CD4-positive, alpha-beta T cell treated with Interferon alpha-2 for 1 hour (primary cell): Measurements from ENCODE around the gene AKT3.
"Not testable (repeated sequence)": the region's sequence is repeated elsewhere in the genome, so short reads cannot be mapped to it uniquely, and the experiment has no call there.

ENCODE experiments used
- DNase-seq, 2 donors: peaks; one replicate each; pipeline ENCODE4 v3.0.0-alpha.2; 2020 to 2022

Gene AKT3

DNA sequence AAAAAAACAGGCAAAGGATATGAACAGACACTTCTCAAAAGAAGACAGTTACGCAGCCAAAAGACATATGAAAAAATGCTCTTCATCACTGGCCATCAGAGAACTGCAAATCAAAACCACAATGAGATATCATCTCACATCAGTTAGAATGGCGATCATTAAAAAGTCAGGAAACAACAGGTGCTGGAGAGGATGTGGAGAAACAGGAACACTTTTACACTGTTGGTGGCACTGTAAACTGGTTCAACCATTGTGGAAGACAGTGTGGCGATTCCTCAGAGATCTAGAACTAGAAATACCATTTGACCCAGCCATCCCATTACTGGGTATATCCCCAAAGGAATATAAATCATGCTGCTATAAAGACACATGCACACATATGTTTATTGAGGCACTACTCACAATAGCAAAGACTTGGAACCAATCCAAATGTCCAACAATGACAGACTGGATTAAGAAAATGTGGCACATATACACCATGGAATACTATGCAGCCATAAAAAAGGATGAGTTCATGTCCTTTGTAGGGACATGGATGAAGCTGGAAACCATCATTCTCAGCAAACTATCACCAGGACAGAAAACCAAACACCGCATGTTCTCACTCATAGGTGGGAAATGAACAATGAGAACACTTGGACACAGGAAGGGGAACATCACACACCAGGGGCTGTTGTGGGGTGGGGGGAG, 77.5 kb downstream of the AKT3 start:
- not testable (repeated sequence) for DNase-seq

GRCh38 chr1:243770860-243771259, 79.2 kb downstream of the AKT3 start:
- DNase-seq = no peak

DNA sequence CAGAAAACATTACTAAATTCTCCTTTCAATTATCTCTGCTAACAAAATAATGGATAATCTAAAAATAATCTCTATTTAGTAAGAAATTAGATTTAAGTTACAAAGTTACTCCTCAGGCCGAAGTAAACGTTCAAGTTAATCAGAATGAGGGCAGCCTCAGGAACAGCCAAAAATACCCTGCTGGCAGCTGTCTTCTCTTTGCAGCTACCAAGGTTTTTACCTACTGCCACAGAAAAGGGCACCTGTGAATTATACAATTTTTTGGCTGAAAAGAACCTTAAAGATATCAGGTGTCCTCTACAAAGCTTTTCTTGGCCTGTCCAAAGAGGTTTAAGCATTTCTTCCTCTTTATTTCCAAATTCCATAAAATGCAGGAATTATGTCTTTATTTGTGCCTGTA, 84.4 kb downstream of the AKT3 start:
- no peak for DNase-seq

DNA sequence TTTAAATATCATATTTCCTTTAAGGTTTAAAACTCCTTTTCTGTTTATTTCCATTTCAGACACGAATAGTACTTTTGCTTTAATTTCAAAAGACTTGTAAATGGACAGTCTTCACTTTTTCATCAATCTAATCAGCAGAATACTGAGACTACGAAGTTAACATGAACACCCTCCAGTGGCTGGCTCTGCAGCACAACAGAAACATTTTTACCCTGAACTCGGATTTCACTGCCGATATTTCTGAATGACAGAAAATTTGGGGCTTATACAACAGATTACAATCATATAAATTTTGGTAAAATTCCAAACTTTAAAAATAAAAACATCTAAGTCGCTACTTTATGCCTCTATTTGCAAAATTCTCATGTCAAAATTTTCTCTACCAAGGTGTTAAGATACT, 86.2 kb downstream of the AKT3 start:
- DNase-seq = no peak

GRCh38 chr1:243758647-243759046, 91.4 kb downstream of the AKT3 start:
- no peak for DNase-seq

- DNase-seq = no peak
Observed at GRCh38 chr1:243756529-243756928, 93.5 kb downstream of the AKT3 start.

GRCh38 chr1:243754348-243754747, 95.7 kb downstream of the AKT3 start:
- no peak for DNase-seq

- DNase-seq = no peak
Observed at GRCh38 chr1:243751506-243751905, 98.5 kb downstream of the AKT3 start.

GRCh38 chr1:243748706-243749283, 101.2 kb downstream of the AKT3 start:
- DNase-seq = peak; percentile 28 to 73

GRCh38 chr1:243748227-243748626, 101.8 kb downstream of the AKT3 start:
- DNase-seq = no peak

- no peak for DNase-seq
Observed at GRCh38 chr1:243746751-243747150, 103.3 kb downstream of the AKT3 start.

- no peak for DNase-seq
Observed at GRCh38 chr1:243745356-243745755, 104.7 kb downstream of the AKT3 start.

- DNase-seq = no peak
Observed at GRCh38 chr1:243742819-243743218, 107.2 kb downstream of the AKT3 start.

GRCh38 chr1:243740255-243740999, 109.6 kb downstream of the AKT3 start:
- DNase-seq = no peak

- no peak for DNase-seq
Observed at GRCh38 chr1:243739335-243740003, 110.6 kb downstream of the AKT3 start.

DNA sequence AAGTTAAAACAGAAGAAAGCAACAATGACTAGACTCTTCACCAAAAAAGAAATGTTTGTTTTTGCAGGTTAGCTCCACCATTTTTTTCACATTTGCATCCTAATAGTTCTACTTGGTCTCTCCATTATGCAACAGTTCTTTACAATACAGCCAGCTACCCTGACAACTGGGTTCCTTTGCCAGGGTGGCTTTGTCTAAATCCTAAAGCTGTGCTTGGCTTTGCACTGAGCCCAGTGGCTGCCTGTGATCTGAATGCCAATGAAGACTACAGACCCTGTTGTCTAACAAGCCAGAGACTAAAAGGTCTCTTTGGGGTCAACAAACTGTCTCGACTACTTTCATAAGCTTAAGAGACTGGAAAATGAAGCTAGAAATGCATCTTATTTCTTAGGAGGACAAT, 112.0 kb downstream of the AKT3 start:
- DNase-seq = no peak

- no peak for DNase-seq
Observed at GRCh38 chr1:243735457-243735856, 114.6 kb downstream of the AKT3 start.

- DNase-seq = no peak
Observed at GRCh38 chr1:243734308-243734695, 115.7 kb downstream of the AKT3 start.

DNA sequence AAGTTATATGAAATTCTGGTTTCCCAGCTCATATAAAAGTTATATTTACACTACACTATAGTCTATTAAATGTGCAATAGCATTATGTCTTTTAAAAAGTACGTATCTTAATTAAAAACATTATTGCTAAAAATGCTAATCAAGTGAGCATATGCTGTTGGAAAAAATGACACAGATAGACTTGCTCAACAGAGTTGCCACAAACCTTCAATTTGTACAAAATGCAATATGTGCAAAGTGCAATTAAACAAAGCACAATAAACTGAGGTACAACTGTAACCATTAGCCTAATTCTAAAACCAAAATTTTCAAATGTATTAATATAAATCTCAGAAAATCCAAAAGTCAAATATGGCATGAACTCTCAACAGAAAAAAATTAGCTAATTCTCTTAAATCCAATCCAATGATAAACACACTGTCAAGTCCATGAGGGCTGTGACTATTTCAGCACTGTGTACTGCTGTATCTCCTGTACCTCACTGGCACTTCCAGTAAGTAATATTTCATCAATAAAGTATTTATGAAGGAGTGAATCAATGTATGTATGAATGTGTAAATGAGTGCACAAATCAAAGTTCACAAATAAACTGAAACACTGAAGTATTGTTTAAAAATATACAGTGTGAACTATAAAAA, 116.3 kb downstream of the AKT3 start:
- DNase-seq = no peak

- DNase-seq = no peak
Observed at GRCh38 chr1:243732637-243733036, 117.4 kb downstream of the AKT3 start.

- no peak for DNase-seq
Observed at GRCh38 chr1:243731974-243732625, 117.9 kb downstream of the AKT3 start.

DNA sequence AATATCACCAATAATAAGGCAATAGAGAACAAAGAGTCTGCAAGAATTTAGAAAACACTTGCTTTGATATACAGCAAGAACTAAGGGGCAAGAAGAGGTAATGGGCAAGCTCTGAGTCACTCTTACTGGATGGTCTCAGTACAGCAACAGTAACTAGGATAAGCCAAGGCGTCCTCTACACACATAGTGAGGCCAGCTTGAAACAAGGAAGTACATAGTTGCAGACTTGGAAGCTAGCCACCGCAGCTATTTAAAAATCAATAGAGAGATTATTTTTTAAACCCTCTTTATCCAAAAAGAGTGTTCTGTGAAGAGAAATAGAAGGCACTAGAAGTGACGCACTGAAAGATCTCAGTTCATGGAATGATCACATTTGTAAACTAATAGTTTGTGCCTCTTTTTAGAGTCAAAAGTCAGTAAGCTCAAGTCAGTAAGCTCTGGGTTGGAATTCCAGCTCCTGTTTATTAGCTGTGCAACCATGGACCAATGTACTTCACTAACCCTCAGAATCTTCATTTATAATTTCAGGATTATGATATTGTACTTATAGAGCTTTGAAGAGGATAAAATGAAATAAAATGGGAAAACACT, 118.6 kb downstream of the AKT3 start:
- peak in 1 of 2 donors; percentile 45 for DNase-seq
